ENCODE data around the gene TMEM236.

DNA sequence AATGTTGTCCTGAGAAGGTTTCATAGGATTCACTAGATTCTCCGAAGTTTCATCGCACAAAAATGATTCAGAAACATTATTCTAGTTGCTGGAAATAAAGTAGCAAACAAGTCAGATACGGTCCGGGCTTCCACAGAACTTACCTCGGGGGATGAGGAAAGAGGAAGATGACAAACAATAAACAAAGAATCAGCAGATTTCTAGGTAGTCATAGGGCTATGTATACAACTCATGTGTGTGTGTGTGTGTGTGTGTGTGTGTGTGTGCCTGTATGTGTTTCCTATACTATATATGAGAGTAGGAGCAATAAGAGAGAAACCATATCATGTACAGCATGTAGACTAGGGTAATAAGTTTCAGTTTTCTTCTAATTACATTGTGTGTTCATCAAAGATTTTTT, 16.5 kb downstream of the TMEM236 start:
- TF ChIP-seq RAD21 (IDR thresholded peaks at IDR 0.05; ENCODE audit: low read depth): no peak
- TF ChIP-seq USF1 (IDR thresholded peaks at IDR 0.05): no peak
- no peak for TF ChIP-seq NFIC (IDR thresholded peaks at IDR 0.05)
- TF ChIP-seq TAF1 (IDR thresholded peaks at IDR 0.05; ENCODE audit: low read depth): no peak
- TF ChIP-seq, protein P1, sequence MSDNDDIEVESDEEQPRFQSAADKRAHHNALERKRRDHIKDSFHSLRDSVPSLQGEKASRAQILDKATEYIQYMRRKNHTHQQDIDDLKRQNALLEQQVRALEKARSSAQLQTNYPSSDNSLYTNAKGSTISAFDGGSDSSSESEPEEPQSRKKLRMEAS (IDR thresholded peaks at IDR 0.05): no peak
- no peak for TF ChIP-seq EGR1 (IDR thresholded peaks at IDR 0.05)
- no peak for TF ChIP-seq REST (IDR thresholded peaks at IDR 0.05; ENCODE audit: low read depth)
- no peak for TF ChIP-seq CEBPB (IDR thresholded peaks at IDR 0.05)
- no peak for TF ChIP-seq YY1 (IDR thresholded peaks at IDR 0.05; ENCODE audit: low read depth)
- no peak for TF ChIP-seq EP300 (IDR thresholded peaks at IDR 0.05; ENCODE audit: borderline replicate concordance)
- no peak for TF ChIP-seq TEAD4 (IDR thresholded peaks at IDR 0.05)
- TF ChIP-seq TCF12 (IDR thresholded peaks at IDR 0.05; ENCODE audit: low read depth): no peak

All from Ishikawa (cell line).